Measurements from ENCODE around the gene DHCR7. TPM values are rescaled to one million over a fixed set of nuclear protein-coding genes. Genes with fewer than 3 reads are reported as not detected.

Gene DHCR7, protein sequence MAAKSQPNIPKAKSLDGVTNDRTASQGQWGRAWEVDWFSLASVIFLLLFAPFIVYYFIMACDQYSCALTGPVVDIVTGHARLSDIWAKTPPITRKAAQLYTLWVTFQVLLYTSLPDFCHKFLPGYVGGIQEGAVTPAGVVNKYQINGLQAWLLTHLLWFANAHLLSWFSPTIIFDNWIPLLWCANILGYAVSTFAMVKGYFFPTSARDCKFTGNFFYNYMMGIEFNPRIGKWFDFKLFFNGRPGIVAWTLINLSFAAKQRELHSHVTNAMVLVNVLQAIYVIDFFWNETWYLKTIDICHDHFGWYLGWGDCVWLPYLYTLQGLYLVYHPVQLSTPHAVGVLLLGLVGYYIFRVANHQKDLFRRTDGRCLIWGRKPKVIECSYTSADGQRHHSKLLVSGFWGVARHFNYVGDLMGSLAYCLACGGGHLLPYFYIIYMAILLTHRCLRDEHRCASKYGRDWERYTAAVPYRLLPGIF
- polyA plus RNA-seq = 29.4 TPM
- long read RNA-seq, donor 1, transcript DHCR7-201 (9 exons, 2,666 nt) = major isoform, 8 of 8 reads
- long read RNA-seq, donor 1, partial matches to known transcripts = 0 of 8 reads
- long read RNA-seq, donor 1, other reads (novel, unspliced or antisense) = 0 of 8 reads
- long read RNA-seq, donor 2, transcript DHCR7-201 (9 exons, 2,666 nt) = major isoform, 7 of 21 reads
- long read RNA-seq, donor 2, partial matches to known transcripts = 14 of 21 reads
- long read RNA-seq, donor 2, other reads (novel, unspliced or antisense) = 0 of 21 reads
- long read RNA-seq, donor 3 = 0 reads
- long read RNA-seq, donor 4 = 0 reads
- long read RNA-seq, donor 5, transcript DHCR7-201 (9 exons, 2,666 nt) = major isoform, 9 of 11 reads
- long read RNA-seq, donor 5, partial matches to known transcripts = 0 of 11 reads
- long read RNA-seq, donor 5, other reads (novel, unspliced or antisense) = 0 of 11 reads
- long read RNA-seq, donor 6, transcript DHCR7-201 (9 exons, 2,666 nt) = major isoform, 8 of 8 reads
- long read RNA-seq, donor 6, partial matches to known transcripts = 0 of 8 reads
- long read RNA-seq, donor 6, other reads (novel, unspliced or antisense) = 0 of 8 reads
- long read RNA-seq, donor 7, partial matches to known transcripts = 0 of 3 reads
- long read RNA-seq, donor 7, other reads (novel, unspliced or antisense) = 0 of 3 reads
- long read RNA-seq, donor 8, transcript DHCR7-201 (9 exons, 2,666 nt) = major isoform, 9 of 22 reads
- long read RNA-seq, donor 8, partial matches to known transcripts = 13 of 22 reads
- long read RNA-seq, donor 8, other reads (novel, unspliced or antisense) = 0 of 22 reads
- long read RNA-seq, donor 9, transcript DHCR7-201 (9 exons, 2,666 nt) = major isoform, 7 of 18 reads
- long read RNA-seq, donor 9, partial matches to known transcripts = 10 of 18 reads
- long read RNA-seq, donor 9, other reads (novel, unspliced or antisense) = 0 of 18 reads
- long read RNA-seq, donor 10, transcript DHCR7-201 (9 exons, 2,666 nt) = major isoform, 9 of 9 reads
- long read RNA-seq, donor 10, partial matches to known transcripts = 0 of 9 reads
- long read RNA-seq, donor 10, other reads (novel, unspliced or antisense) = 0 of 9 reads
- long read RNA-seq, donor 11, transcript DHCR7-201 (9 exons, 2,666 nt) = major isoform, 14 of 14 reads
- long read RNA-seq, donor 11, partial matches to known transcripts = 0 of 14 reads
- long read RNA-seq, donor 11, other reads (novel, unspliced or antisense) = 0 of 14 reads

DNA sequence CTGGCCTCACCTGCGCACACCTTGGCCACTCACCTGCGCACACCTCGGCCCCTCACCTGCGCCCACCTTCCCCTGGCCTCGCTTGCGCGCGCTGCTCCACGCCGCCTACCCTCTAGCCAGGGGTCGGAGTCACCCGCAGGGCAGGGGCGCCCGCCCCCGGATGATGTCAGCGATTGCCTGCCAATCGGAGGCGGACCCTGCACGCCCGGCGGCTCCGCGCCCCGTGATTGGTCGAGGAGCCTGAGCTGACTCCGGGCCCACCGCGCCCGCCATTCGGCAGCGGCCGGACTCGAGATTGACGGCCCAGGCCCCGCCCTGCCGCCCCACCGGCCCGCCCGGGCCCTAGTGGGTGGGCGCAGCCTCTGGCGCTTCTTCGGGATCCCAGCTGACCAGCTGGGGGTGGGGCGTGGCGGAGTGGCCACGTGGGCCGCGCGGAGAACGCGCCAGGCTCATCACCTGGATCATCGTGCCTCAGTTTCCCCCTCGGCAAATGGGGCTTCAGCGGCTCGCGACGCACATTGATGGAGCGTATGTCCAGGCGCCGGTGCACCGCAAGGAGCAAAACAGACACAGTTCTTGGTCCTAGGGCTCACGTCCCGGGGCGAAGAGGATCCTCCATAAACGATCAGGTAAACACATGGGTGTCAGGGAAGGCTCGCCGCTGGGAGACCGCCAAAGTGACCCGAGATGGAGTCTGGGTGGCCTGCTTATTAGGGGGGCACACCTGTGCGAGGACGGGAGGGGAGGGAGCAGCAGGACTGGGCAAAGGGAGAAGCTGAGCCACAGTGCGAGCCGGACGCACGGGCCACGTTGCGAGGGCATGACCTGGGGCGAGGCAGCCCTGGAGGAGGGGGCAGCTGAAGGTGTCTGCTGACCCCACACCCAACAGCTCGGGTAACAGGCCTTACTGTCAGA lies at the start of gene DHCR7:
Gene DHCR7 (minus strand): TSS at position 137 of the 915 bp plus-strand sequence. CDS start 3,441 bp downstream, outside the sequence.
- Histone ChIP-seq H3K4me3 (ENCODE audit: low read length) (peak within 1 kb of the TSS; percentile 92), H3K4me1 (ENCODE audit: control insufficient read depth, insufficient read depth, low read length) (peaks cover 27% of the 10 kb centered on the region), H3K27me3 (ENCODE audit: control insufficient read depth, insufficient read depth, low read length) (no peaks in the 10 kb centered on the region), H3K9me3 (ENCODE audit: control insufficient read depth, low read depth, low read length) (peaks cover 3% of the 10 kb centered on the region), H3K36me3 (ENCODE audit: control insufficient read depth, insufficient read depth, low read length) (peaks cover 21% of the 10 kb centered on the region), H3K27ac (ENCODE audit: low read length) (peak within 1 kb of the TSS; percentile 71)
- peak; percentile 97 for DNase-seq
- WGBS (ENCODE audit: insufficient coverage, low lambda C conversion rate) = no CpG with 5 or more reads among the region's 78 CpGs

DNA sequence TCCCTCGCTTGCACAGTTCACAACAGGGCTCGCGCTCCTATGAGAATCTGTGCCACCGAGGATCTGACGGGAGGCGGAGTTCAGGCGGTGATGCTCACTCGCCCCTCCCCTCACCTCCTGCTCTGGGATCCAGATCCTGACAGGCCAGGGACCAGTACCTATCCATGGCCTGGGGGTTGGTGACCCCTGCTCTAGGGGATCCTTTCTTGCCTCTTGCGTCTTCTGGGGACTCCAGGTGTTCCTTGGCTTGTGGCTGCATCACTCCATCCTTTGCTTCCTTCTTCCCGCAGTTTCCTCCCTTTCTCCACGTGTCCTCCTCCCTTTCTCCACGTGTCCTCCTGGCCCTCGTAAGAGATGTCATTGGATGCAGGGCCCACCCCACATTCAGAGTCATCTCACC lies 48.2 kb upstream of the DHCR7 start:
- Histone ChIP-seq H3K9me3 (ENCODE audit: control insufficient read depth, low read depth, low read length) (no peaks in the 10 kb centered on the region), H3K4me1 (ENCODE audit: control insufficient read depth, insufficient read depth, low read length) (no peaks in the 10 kb centered on the region), H3K27me3 (ENCODE audit: control insufficient read depth, insufficient read depth, low read length) (no peaks in the 10 kb centered on the region), H3K27ac (ENCODE audit: low read length) (no peak overlapping the region), H3K4me3 (ENCODE audit: low read length) (no peak overlapping the region), H3K36me3 (ENCODE audit: control insufficient read depth, insufficient read depth, low read length) (peaks cover 77% of the 10 kb centered on the region)
- 96% methylated on average over 4 of the region's 13 CpGs for WGBS (ENCODE audit: insufficient coverage, low lambda C conversion rate)
- no peak for DNase-seq

DNA sequence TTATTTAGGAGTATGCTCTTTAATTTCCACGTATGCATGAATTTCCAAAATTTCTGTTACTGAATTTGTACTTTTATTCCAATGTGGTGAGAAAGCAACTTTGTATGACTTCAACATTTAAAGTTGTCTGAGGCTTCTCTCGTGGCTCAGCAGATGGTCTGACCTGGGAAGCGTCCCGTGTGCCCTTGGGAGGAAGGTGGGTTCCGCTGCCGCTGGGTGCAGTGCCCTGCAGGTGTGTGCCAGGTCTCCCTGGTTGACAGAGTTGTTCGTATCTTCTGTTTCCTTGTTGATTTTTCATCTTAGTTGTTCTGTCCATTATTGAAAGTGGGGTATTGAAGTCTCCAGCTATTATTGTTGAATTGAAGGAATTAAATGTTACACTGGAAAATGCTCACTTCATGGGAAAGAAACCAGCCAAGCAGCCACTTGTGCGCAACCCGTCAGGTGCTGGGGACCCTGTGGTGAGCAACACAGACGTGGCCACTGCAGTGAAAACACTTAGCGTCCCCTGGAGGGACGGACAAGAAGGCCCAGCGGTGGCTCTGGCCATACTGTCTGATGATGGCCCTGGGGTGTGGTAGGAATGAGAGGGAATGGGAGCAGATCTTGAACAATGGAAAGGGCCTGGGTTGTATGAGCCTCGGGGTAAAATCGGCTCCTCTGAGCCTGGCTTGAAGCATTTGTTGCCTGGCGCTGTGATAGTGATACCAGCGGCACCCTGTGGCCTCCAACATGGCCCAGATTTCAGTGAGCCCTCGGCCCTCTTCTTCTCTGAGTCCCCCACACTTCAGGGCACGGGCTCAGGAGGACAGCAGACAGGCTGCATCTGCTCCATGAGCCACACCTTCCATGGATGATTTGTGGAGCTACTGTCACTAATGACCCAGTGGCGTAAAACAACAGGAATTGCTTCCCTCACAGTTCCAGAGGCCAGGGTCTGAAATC lies 47.4 kb upstream of the DHCR7 start:
- Histone ChIP-seq H3K27me3 (ENCODE audit: control insufficient read depth, insufficient read depth, low read length) (no peaks in the 10 kb centered on the region), H3K4me1 (ENCODE audit: control insufficient read depth, insufficient read depth, low read length) (no peaks in the 10 kb centered on the region), H3K9me3 (ENCODE audit: control insufficient read depth, low read depth, low read length) (no peaks in the 10 kb centered on the region), H3K27ac (ENCODE audit: low read length) (no peak overlapping the region), H3K36me3 (ENCODE audit: control insufficient read depth, insufficient read depth, low read length) (peaks cover 77% of the 10 kb centered on the region), H3K4me3 (ENCODE audit: low read length) (no peak overlapping the region)
- WGBS (ENCODE audit: insufficient coverage, low lambda C conversion rate) = no CpG with 5 or more reads among the region's 20 CpGs
- no peak for DNase-seq

DNA sequence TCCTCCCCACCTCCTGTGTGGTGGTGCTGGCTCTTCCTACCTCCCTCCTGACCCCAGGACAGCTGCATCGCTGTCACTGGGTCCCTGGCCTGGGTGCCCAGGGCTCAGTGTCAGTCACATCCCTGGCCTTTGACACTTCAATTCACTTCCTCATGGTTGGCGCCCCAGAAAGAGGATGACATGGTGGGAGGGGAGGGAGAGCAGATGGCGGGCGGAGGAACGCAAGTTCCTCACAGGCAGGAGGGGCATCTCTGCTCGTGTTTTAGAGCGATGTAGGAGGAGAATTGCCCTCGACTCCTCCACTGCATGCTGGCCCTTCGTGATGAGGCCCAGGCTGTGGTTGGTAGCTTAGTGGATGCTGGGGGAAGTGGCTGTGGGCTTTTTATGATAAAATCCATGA lies 43.7 kb upstream of the DHCR7 start:
- Histone ChIP-seq H3K4me1 (ENCODE audit: control insufficient read depth, insufficient read depth, low read length) (no peaks in the 10 kb centered on the region), H3K9me3 (ENCODE audit: control insufficient read depth, low read depth, low read length) (no peaks in the 10 kb centered on the region), H3K36me3 (ENCODE audit: control insufficient read depth, insufficient read depth, low read length) (peaks cover 61% of the 10 kb centered on the region), H3K4me3 (ENCODE audit: low read length) (no peak overlapping the region), H3K27me3 (ENCODE audit: control insufficient read depth, insufficient read depth, low read length) (no peaks in the 10 kb centered on the region), H3K27ac (ENCODE audit: low read length) (no peak overlapping the region)
- WGBS (ENCODE audit: insufficient coverage, low lambda C conversion rate) = no CpG with 5 or more reads among the region's 9 CpGs
- DNase-seq = no peak

DNA sequence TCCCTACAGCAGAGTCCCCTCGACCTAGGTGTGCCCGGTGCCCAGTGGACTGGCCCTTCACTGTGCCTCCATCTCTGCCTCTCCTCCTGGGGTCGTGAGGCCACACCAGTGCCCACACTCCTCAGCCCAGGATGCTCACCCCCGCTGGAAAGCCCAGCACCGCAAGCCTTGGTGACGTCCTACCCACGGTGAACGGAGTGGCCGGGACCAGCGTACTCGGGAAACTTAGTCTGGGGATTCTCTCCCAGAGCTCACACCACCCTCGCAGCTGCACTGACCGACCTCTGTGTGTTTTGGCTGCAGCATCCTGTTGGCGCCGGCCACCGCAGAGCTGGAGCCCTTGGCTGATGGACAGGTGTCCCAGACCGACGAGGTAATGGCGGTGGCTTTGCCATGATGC lies 43.3 kb upstream of the DHCR7 start:
- no peak overlapping the region for H3K27ac ChIP-seq (ENCODE audit: low read length)
- H3K27me3 ChIP-seq (ENCODE audit: control insufficient read depth, insufficient read depth, low read length) = no peaks in the 10 kb centered on the region
- H3K4me1 ChIP-seq (ENCODE audit: control insufficient read depth, insufficient read depth, low read length) = no peaks in the 10 kb centered on the region
- no peak overlapping the region for H3K4me3 ChIP-seq (ENCODE audit: low read length)
- peaks cover 58% of the 10 kb centered on the region for H3K36me3 ChIP-seq (ENCODE audit: control insufficient read depth, insufficient read depth, low read length)
- DNase-seq = no peak
- no peaks in the 10 kb centered on the region for H3K9me3 ChIP-seq (ENCODE audit: control insufficient read depth, low read depth, low read length)
- no CpG with 5 or more reads among the region's 19 CpGs for WGBS (ENCODE audit: insufficient coverage, low lambda C conversion rate)

DNA sequence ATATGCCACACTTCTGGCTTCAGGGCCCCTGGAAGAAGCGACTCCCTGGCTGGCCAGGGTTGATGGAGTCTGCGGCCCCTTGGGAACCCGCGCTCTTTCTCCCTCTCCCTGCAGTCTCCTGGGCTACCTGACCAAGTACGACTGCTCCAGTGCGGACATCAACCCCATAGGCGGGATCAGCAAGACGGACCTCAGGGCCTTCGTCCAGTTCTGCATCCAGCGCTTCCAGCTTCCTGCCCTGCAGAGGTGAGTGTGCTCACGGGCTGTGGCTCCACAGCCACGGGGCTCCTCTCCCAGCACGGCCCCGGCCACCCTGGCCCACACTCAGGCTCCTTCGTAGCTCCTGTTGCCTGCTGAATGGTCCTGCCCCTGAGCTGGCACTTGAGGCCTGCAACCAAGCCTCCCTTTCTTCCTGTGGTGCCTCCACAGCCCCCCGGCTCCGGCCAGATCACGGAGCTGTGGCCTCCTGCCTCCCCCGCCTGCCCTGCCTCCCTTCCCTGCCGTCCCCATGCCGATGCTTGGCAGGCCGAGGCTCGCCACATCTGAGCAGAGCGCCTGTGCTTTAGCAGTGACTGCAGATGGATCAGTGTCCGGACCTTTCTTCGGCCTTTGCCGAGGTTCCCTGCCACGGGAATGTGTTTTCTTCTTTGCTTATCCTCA lies 42.7 kb upstream of the DHCR7 start:
- H3K9me3 ChIP-seq (ENCODE audit: control insufficient read depth, low read depth, low read length) = no peaks in the 10 kb centered on the region
- WGBS (ENCODE audit: insufficient coverage, low lambda C conversion rate) = 100% methylated on average over 1 of the region's 28 CpGs
- no peak overlapping the region for H3K4me3 ChIP-seq (ENCODE audit: low read length)
- no peak for DNase-seq
- peaks cover 58% of the 10 kb centered on the region for H3K36me3 ChIP-seq (ENCODE audit: control insufficient read depth, insufficient read depth, low read length)
- H3K27me3 ChIP-seq (ENCODE audit: control insufficient read depth, insufficient read depth, low read length) = no peaks in the 10 kb centered on the region
- H3K27ac ChIP-seq (ENCODE audit: low read length) = no peak overlapping the region
- no peaks in the 10 kb centered on the region for H3K4me1 ChIP-seq (ENCODE audit: control insufficient read depth, insufficient read depth, low read length)

DNA sequence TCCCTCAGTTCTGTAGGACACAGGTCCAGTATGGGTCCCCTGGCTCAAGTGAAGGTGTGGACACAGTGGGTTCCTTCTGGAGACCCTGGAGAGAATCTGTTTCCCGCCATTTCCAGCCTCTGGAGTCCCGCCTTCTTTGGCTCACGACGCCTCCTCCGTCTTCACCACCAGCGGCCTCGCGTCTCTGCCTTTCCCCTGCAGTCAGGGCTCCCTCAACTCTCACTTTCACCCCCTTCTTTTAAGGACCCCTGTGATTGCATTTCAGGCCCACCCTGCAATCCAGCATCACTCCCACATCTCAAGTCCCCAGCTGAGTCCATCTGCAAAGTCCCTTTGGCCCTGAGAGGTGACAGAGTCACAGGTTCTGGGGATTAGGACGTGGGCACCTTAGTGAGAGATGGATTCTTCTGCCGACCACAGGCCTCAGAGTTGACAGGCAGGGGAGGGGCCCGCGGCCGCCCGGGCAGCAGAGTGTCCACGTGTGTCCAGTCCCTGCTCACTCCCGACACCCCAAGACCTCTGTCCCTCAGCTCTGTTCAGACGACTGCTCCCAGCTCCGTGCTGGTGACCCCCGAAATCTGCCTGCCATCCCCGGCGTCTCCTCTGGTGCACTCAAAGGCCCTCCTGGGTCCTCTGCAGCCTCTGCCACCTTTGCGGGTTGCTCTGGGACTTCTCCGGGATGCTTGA lies 42.0 kb upstream of the DHCR7 start:
- WGBS (ENCODE audit: insufficient coverage, low lambda C conversion rate) = 100% methylated on average over 2 of the region's 23 CpGs
- peaks cover 58% of the 10 kb centered on the region for H3K36me3 ChIP-seq (ENCODE audit: control insufficient read depth, insufficient read depth, low read length)
- DNase-seq = no peak
- H3K9me3 ChIP-seq (ENCODE audit: control insufficient read depth, low read depth, low read length) = no peaks in the 10 kb centered on the region
- H3K4me1 ChIP-seq (ENCODE audit: control insufficient read depth, insufficient read depth, low read length) = no peaks in the 10 kb centered on the region
- H3K4me3 ChIP-seq (ENCODE audit: low read length) = no peak overlapping the region
- no peak overlapping the region for H3K27ac ChIP-seq (ENCODE audit: low read length)
- H3K27me3 ChIP-seq (ENCODE audit: control insufficient read depth, insufficient read depth, low read length) = no peaks in the 10 kb centered on the region

Measured in large intestine (tissue), 12 donors.